Loucy (cell line): ENCODE measurements around the gene GRAMD2A.

Experiments used
- H2AFZ ChIP-seq: fragments of 200-600 bp; sonication (generic); 2 replicates; pipeline ENCODE4 v1.6.0; 2016; ENCODE audit warnings: antibody characterized with exemption, mild to moderate bottlenecking, low read length, moderate library complexity
- H3F3A ChIP-seq: fragments of 200-600 bp; 2 replicates; pipeline ENCODE4 v1.6.0; 2016; ENCODE audit warnings: antibody characterized with exemption, low read depth, mild to moderate bottlenecking
- H3K27me3 ChIP-seq: fragments of 200-600 bp; sonication (generic); 2 replicates; pipeline ENCODE4 v1.6.1; 2014; ENCODE audit warnings: low read length, mild to moderate bottlenecking; ENCODE audit not compliant: insufficient read depth, poor library complexity, severe bottlenecking
- H3K36me3 ChIP-seq: fragments of 200-600 bp; sonication (generic); 2 replicates; pipeline ENCODE4 v1.6.1; 2016; ENCODE audit warnings: low read length; ENCODE audit not compliant: insufficient read depth
- H3K4me1 ChIP-seq: fragments of 200-600 bp; sonication (generic); 2 replicates; pipeline ENCODE4 v1.5.1; 2014; ENCODE audit warnings: low read length, mild to moderate bottlenecking; ENCODE audit not compliant: insufficient read depth, poor library complexity, severe bottlenecking
- H3K4me2 ChIP-seq: fragments of 200-600 bp; sonication (generic); 2 replicates; pipeline ENCODE4 v1.6.0; 2014; ENCODE audit warnings: antibody characterized with exemption, low read length, low read depth, mild to moderate bottlenecking; ENCODE audit not compliant: poor library complexity, severe bottlenecking
- H3K4me3 ChIP-seq: fragments of 200-600 bp; sonication (generic); 2 replicates; pipeline ENCODE4 v1.5.1; 2014; ENCODE audit warnings: low read length, mild to moderate bottlenecking, mixed read lengths; ENCODE audit not compliant: poor library complexity, severe bottlenecking
- H3K79me2 ChIP-seq: fragments of 200-600 bp; sonication (generic); 2 replicates; pipeline ENCODE4 v1.6.1; 2014; ENCODE audit warnings: low read length; ENCODE audit not compliant: insufficient read depth
- H3K9ac ChIP-seq: fragments of 200-600 bp; sonication (generic); 2 replicates; pipeline ENCODE4 v1.6.0; 2014; ENCODE audit warnings: mild to moderate bottlenecking, low read depth, low read length, moderate library complexity; ENCODE audit not compliant: poor library complexity, severe bottlenecking
- H3K9me2 ChIP-seq: fragments of 200-600 bp; sonication (generic); replicated peaks from 2 replicates; pipeline ENCODE4 v1.6.1; 2016; ENCODE audit warnings: low read depth, low read length, mixed read lengths
- H3K9me3 ChIP-seq: fragments of 200-600 bp; sonication (generic); 2 replicates; pipeline ENCODE4 v1.6.1; 2014; ENCODE audit warnings: mild to moderate bottlenecking, antibody characterized with exemption, low read length, low read depth; ENCODE audit not compliant: insufficient read depth
- H4K20me1 ChIP-seq: fragments of 200-600 bp; sonication (generic); 2 replicates; pipeline ENCODE4 v1.6.0; 2014; ENCODE audit warnings: antibody characterized with exemption, low read length, mild to moderate bottlenecking; ENCODE audit not compliant: insufficient read depth, poor library complexity, severe bottlenecking
- EZH2phosphoT487 ChIP-seq: fragments of 200-600 bp; IDR thresholded peaks from 2 replicates; pipeline ENCODE4 v1.6.1; 2018; ENCODE audit warnings: antibody characterized with exemption, mild to moderate bottlenecking, moderate library complexity, borderline replicate concordance
- TF ChIP-seq, protein P1 (sequence below): fragments of 200-600 bp; sonication (generic); conservative IDR thresholded peaks from 2 replicates; pipeline ENCODE4 v1.5.1; 2014; ENCODE audit warnings: mild to moderate bottlenecking, antibody characterized with exemption, low read length

GRAMD2A gene

DNA sequence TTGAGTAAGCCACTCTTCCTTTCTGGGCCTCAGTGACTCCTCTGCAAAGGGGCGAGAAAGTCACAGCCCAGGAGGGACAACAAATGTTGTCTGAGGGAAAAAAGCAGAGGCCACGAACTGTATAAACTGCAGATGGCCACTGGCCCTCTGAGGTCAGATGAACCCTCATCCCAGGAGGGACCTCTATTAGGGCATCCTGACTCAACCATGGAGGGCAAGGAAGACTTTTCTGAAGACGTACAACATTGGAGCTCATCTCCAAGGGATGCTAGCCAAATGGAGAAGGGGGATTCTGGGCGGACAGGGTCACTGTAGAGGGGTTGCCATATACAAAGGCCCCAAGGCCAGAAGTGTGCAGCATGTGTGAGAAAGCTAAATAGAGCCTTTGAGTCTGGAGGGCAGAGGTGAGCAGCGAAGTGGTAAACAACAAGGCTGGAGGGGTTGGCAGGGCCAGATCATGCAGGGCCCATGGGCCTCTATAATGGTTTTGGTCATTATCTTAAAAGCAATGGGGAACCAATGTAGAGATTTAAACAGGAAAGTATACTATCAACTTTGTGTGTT lies 16.7 kb downstream of the GRAMD2A start:
- Histone ChIP-seq H3K4me1 (no peaks in the 10 kb centered on the region), H3K36me3 (no peaks in the 10 kb centered on the region), H3K9ac (no peak overlapping the region), H3K9me3 (no peaks in the 10 kb centered on the region), H3K4me2 (no peak overlapping the region), H3K9me2 (no peaks in the 10 kb centered on the region), H3K27me3 (no peaks in the 10 kb centered on the region), H3F3A (no peaks in the 10 kb centered on the region), H3K4me3 (no peak overlapping the region), H2AFZ (no peak overlapping the region), H4K20me1 (no peaks in the 10 kb centered on the region), H3K79me2 (no peaks in the 10 kb centered on the region)
- TF ChIP-seq, protein P1, sequence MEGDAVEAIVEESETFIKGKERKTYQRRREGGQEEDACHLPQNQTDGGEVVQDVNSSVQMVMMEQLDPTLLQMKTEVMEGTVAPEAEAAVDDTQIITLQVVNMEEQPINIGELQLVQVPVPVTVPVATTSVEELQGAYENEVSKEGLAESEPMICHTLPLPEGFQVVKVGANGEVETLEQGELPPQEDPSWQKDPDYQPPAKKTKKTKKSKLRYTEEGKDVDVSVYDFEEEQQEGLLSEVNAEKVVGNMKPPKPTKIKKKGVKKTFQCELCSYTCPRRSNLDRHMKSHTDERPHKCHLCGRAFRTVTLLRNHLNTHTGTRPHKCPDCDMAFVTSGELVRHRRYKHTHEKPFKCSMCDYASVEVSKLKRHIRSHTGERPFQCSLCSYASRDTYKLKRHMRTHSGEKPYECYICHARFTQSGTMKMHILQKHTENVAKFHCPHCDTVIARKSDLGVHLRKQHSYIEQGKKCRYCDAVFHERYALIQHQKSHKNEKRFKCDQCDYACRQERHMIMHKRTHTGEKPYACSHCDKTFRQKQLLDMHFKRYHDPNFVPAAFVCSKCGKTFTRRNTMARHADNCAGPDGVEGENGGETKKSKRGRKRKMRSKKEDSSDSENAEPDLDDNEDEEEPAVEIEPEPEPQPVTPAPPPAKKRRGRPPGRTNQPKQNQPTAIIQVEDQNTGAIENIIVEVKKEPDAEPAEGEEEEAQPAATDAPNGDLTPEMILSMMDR: no peak
- TF ChIP-seq EZH2phosphoT487: no peak

DNA sequence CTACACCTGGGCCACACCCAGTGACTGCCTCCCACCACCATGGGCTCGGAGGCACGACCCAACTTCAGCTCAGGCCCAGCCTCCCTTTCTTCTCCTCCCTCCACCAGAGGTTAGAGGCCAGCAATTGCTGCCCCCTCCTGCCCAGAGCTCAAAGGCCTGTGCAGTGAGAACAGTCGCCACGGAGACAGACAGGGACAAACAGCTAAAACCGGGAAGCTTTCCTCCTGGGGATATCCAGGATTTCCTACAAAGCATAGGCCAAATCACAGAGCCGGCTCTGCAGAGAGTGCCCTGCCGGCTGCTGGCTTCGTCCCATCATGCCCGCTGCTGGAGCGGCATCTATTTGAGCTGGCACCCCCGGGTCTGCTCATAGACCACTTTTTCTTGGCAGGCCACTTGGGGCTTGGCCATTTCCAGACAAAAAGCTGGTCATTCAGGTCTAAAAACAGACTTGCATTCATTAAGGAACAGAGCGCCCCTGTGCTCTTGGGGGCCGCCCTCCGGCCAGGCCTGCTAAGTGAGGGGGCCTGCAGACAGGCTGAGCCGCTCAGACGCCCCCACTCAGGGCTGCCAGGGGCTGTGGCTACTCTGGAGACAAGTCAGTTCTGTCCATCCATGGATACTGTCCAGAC lies 17.5 kb downstream of the GRAMD2A start:
- no peaks in the 10 kb centered on the region for H3K79me2 ChIP-seq
- H3K4me2 ChIP-seq: no peak overlapping the region
- no peaks in the 10 kb centered on the region for H3K36me3 ChIP-seq
- H3K4me1 ChIP-seq: no peaks in the 10 kb centered on the region
- no peak overlapping the region for H3K4me3 ChIP-seq
- H4K20me1 ChIP-seq: no peaks in the 10 kb centered on the region
- H3K27me3 ChIP-seq: no peaks in the 10 kb centered on the region
- no peak overlapping the region for H3K9ac ChIP-seq
- H2AFZ ChIP-seq: no peak overlapping the region
- H3K9me2 ChIP-seq: no peaks in the 10 kb centered on the region
- TF ChIP-seq, protein P1: no peak
- no peak for TF ChIP-seq EZH2phosphoT487
- no peaks in the 10 kb centered on the region for H3F3A ChIP-seq
- H3K9me3 ChIP-seq: no peaks in the 10 kb centered on the region

DNA sequence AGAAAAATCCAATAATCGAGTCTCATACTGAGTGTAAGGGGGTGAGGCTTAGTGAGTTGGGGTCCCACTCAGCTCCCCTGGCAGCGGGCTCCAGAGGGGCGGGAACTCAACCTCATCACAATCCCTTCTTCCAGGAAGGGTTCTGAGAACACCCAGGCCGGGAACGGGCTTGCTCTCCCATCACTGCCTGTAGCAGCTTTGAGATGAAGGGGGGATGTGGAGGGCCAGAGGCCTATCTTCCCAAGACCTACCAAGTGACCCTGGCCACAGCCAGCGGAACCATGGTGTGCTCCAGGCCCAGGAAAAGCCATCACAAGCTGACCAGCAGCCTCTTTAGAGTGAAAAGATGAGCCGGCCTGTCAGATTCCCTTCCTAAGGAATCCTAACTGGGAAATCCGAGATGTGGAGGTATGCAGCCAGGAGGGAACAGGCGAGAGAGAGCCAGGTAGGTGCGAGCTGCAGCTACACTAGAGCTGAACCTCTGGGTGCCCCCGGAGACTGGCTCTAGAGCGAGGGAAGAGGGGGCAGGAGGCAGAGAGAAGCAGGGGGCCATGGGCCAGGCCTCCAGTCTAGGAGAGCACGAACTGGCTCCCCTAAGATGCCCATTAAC lies 18.5 kb downstream of the GRAMD2A start:
- H2AFZ ChIP-seq: no peak overlapping the region

More for the DNA sequence above, 18.5 kb downstream of the GRAMD2A start:
- H3K4me1 ChIP-seq: peaks cover 8% of the 10 kb centered on the region
- no peaks in the 10 kb centered on the region for H3K27me3 ChIP-seq
- TF ChIP-seq, protein P1: no peak
- no peak for TF ChIP-seq EZH2phosphoT487
- H3K9ac ChIP-seq: no peak overlapping the region
- no peaks in the 10 kb centered on the region for H3F3A ChIP-seq
- no peak overlapping the region for H3K4me3 ChIP-seq
- H3K36me3 ChIP-seq: no peaks in the 10 kb centered on the region
- no peak overlapping the region for H3K4me2 ChIP-seq
- no peaks in the 10 kb centered on the region for H3K79me2 ChIP-seq
- no peaks in the 10 kb centered on the region for H4K20me1 ChIP-seq
- H3K9me2 ChIP-seq: no peaks in the 10 kb centered on the region
- no peaks in the 10 kb centered on the region for H3K9me3 ChIP-seq
